ENCODE measurements around the gene NFIB.

NFIB gene

GRCh38 chr9:14058325-14058688 is 255.6 kb downstream of the NFIB start:
- DNase-seq (ENCODE audit: insufficient read length, low spot score) (no peak), FAIRE-seq (no peak)
- no peak for TF ChIP-seq CTCF (IDR thresholded peaks at IDR 0.05; ENCODE audit: insufficient read depth, missing control alignments)

GRCh38 chr9:14057368-14058324 is 256.3 kb downstream of the NFIB start:
- no peak for TF ChIP-seq CTCF (IDR thresholded peaks at IDR 0.05; ENCODE audit: insufficient read depth, missing control alignments)
- no peak for FAIRE-seq
- no peak for DNase-seq (ENCODE audit: insufficient read length, low spot score)

GRCh38 chr9:14056316-14056861 is 257.6 kb downstream of the NFIB start:
- FAIRE-seq: no peak
- DNase-seq (ENCODE audit: insufficient read length, low spot score): no peak
- no peak for TF ChIP-seq CTCF (IDR thresholded peaks at IDR 0.05; ENCODE audit: insufficient read depth, missing control alignments)

GRCh38 chr9:14054096-14054495 is 259.8 kb downstream of the NFIB start:
- DNase-seq (ENCODE audit: insufficient read length, low spot score) (no peak), FAIRE-seq (no peak)
- TF ChIP-seq CTCF (IDR thresholded peaks at IDR 0.05; ENCODE audit: insufficient read depth, missing control alignments): no peak

GRCh38 chr9:14052359-14052758 is 261.6 kb downstream of the NFIB start:
- DNase-seq (ENCODE audit: insufficient read length, low spot score): no peak
- TF ChIP-seq CTCF (IDR thresholded peaks at IDR 0.05; ENCODE audit: insufficient read depth, missing control alignments): no peak
- FAIRE-seq: no peak

- TF ChIP-seq CTCF (IDR thresholded peaks at IDR 0.05; ENCODE audit: insufficient read depth, missing control alignments): no peak
- DNase-seq (ENCODE audit: insufficient read length, low spot score) (no peak), FAIRE-seq (no peak)
Observed at GRCh38 chr9:14051419-14051818, 262.5 kb downstream of the NFIB start.

GRCh38 chr9:14043483-14043882 is 270.5 kb downstream of the NFIB start:
- TF ChIP-seq CTCF (IDR thresholded peaks at IDR 0.05; ENCODE audit: insufficient read depth, missing control alignments): no peak
- FAIRE-seq (no peak), DNase-seq (ENCODE audit: insufficient read length, low spot score) (no peak)

Data from D721Med (cell line).